VCaP (cell line): ENCODE results near the gene ARHGAP23.
A peak's percentile ranks its signal among the peaks of the same experiment; 100 is the strongest.

Source experiments
- H3K27ac ChIP-seq: fragments of 450-650 bp; 2 replicates; pipeline ENCODE4 v1.5.1; 2017
- CTCF ChIP-seq: fragments of 450-650 bp; conservative IDR thresholded peaks from 2 replicates; pipeline ENCODE4 v1.5.1; 2017; ENCODE audit warnings: mild to moderate bottlenecking, moderate library complexity

ARHGAP23 gene

GRCh38 chr17:38428112-38428642 lies at the start of gene ARHGAP23:
ARHGAP23 (plus strand) TSS chr17:38428464; CDS start chr17:38428486, 22 bp downstream.
- peak within 1 kb of the TSS; percentile 27; the same call in 1 of the 2 replicates for H3K27ac ChIP-seq
- TF ChIP-seq CTCF, result no peak

GRCh38 chr17:38379448-38379847 lies 48.8 kb upstream of the ARHGAP23 start:
- no peak overlapping the region for H3K27ac ChIP-seq
- TF ChIP-seq CTCF, result no peak

GRCh38 chr17:38395090-38395489 lies 33.2 kb upstream of the ARHGAP23 start:
- TF ChIP-seq CTCF, result no peak

GRCh38 chr17:38397227-38397626 lies 31.0 kb upstream of the ARHGAP23 start:
- no peak for TF ChIP-seq CTCF
- H3K27ac ChIP-seq, result no peak overlapping the region

More at GRCh38 chr17:38395090-38395489, 33.2 kb upstream of the ARHGAP23 start:
- H3K27ac ChIP-seq, result no peak overlapping the region

- no peak for TF ChIP-seq CTCF
Observed at GRCh38 chr17:38400286-38400685, 28.0 kb upstream of the ARHGAP23 start.

GRCh38 chr17:38401459-38401858 lies 26.8 kb upstream of the ARHGAP23 start:
- no peak overlapping the region for H3K27ac ChIP-seq
- no peak for TF ChIP-seq CTCF

More at GRCh38 chr17:38400286-38400685, 28.0 kb upstream of the ARHGAP23 start:
- H3K27ac ChIP-seq, result no peak overlapping the region

- peak; percentile 27 for TF ChIP-seq CTCF
- no peak overlapping the region; the same call in 1 of the 2 replicates for H3K27ac ChIP-seq
Observed at GRCh38 chr17:38402897-38403296, 25.4 kb upstream of the ARHGAP23 start.
